NCI-H748 treated with DMSO at 0.1 percent for 48 hours (cell line): Measurements from ENCODE around the gene MED13L.

Experiments used
- DNase-seq: peaks from one replicate; lab custom pipeline; 2025; lab: John Stamatoyannopoulos, UW

The MED13L gene

GRCh38 chr12:115968211-115968610 is 309.3 kb downstream of the MED13L start:
- no peak for DNase-seq

- DNase-seq, result no peak
These were observed 311.1 kb downstream of the MED13L start for GRCh38 chr12:115966376-115966775.

GRCh38 chr12:115964626-115965025 is 312.9 kb downstream of the MED13L start:
- DNase-seq, result no peak

GRCh38 chr12:115964214-115964613 is 313.3 kb downstream of the MED13L start:
- DNase-seq, result no peak

GRCh38 chr12:115962216-115962615 is 315.3 kb downstream of the MED13L start:
- no peak for DNase-seq

- no peak for DNase-seq
These were observed 316.4 kb downstream of the MED13L start for GRCh38 chr12:115960868-115961802.

- no peak for DNase-seq
These were observed 319.7 kb downstream of the MED13L start for GRCh38 chr12:115957686-115958290.

- DNase-seq, result peak; percentile 40
These were observed 320.8 kb downstream of the MED13L start for GRCh38 chr12:115956659-115957058.

GRCh38 chr12:115956236-115956635 is 321.3 kb downstream of the MED13L start:
- no peak for DNase-seq

- DNase-seq, result no peak
These were observed 324.0 kb downstream of the MED13L start for GRCh38 chr12:115953450-115953849.

- DNase-seq, result no peak
These were observed 324.5 kb downstream of the MED13L start for GRCh38 chr12:115953031-115953430.

- no peak for DNase-seq
These were observed 326.5 kb downstream of the MED13L start for GRCh38 chr12:115950959-115951358.

GRCh38 chr12:115949675-115950074 is 327.8 kb downstream of the MED13L start:
- DNase-seq, result no peak

- no peak for DNase-seq
These were observed 329.8 kb downstream of the MED13L start for GRCh38 chr12:115947696-115948062.

- no peak for DNase-seq
These were observed 330.4 kb downstream of the MED13L start for GRCh38 chr12:115946867-115947695.

- DNase-seq, result no peak
These were observed 331.4 kb downstream of the MED13L start for GRCh38 chr12:115946092-115946491.

- DNase-seq, result no peak
These were observed 332.0 kb downstream of the MED13L start for GRCh38 chr12:115945491-115945885.

GRCh38 chr12:115944837-115945490 is 332.5 kb downstream of the MED13L start:
- no peak for DNase-seq

GRCh38 chr12:115944392-115944742 is 333.1 kb downstream of the MED13L start:
- DNase-seq, result no peak

GRCh38 chr12:115943630-115944391 is 333.7 kb downstream of the MED13L start:
- DNase-seq, result no peak

GRCh38 chr12:115943310-115943629 is 334.2 kb downstream of the MED13L start:
- no peak for DNase-seq

GRCh38 chr12:115942346-115942745 is 335.1 kb downstream of the MED13L start:
- no peak for DNase-seq
